Brain microvascular endothelial cell (primary cell): Measurements from ENCODE around the gene PUS3.

ENCODE experiments used
- DNase-seq: peaks from one replicate; pipeline ENCODE4 v3.0.0-alpha.2; 2020
- H3K27ac ChIP-seq: fragments of 250-450 bp; sonication (Bioruptor Pico); 2 replicates; pipeline ENCODE4 v1.5.1; 2020; ENCODE audit warnings: mild to moderate bottlenecking, moderate library complexity
- H3K27me3 ChIP-seq: fragments of 250-450 bp; sonication (Bioruptor Pico); replicated peaks from 2 replicates; pipeline ENCODE4 v1.5.1; 2020; ENCODE audit warnings: mild to moderate bottlenecking
- H3K36me3 ChIP-seq: fragments of 250-450 bp; sonication (Bioruptor Pico); replicated peaks from 2 replicates; pipeline ENCODE4 v1.5.1; 2020; ENCODE audit warnings: mild to moderate bottlenecking
- H3K4me3 ChIP-seq: 2 replicates; pipeline ENCODE4 v1.5.1; 2011; ENCODE audit warnings: low read depth, mild to moderate bottlenecking, control low read depth, low read length, moderate library complexity
- in situ Hi-C: cut with HindIII; loops from 2 replicates; pipeline ENCODE4 v1.10.0; 2017; ENCODE audit warnings: low sequenced_read_pairs, low pct_ligation_motif_present
- TF ChIP-seq, protein P1 (sequence below): IDR thresholded peaks from 2 replicates; pipeline ENCODE4 v1.5.1; 2011; ENCODE audit warnings: low read depth, mild to moderate bottlenecking, moderate library complexity, low read length, control low read depth, inconsistent platforms; ENCODE audit errors: missing control alignments

Gene PUS3

GRCh38 chr11:125846188-125846587, 56.8 kb downstream of the PUS3 start:
- Histone ChIP-seq H3K4me3 (no peak overlapping the region), H3K36me3 (no peaks in the 10 kb centered on the region), H3K27ac (no peak overlapping the region), H3K27me3 (no peaks in the 10 kb centered on the region)
- in situ Hi-C loops = no loop called here
- TF ChIP-seq, protein P1, sequence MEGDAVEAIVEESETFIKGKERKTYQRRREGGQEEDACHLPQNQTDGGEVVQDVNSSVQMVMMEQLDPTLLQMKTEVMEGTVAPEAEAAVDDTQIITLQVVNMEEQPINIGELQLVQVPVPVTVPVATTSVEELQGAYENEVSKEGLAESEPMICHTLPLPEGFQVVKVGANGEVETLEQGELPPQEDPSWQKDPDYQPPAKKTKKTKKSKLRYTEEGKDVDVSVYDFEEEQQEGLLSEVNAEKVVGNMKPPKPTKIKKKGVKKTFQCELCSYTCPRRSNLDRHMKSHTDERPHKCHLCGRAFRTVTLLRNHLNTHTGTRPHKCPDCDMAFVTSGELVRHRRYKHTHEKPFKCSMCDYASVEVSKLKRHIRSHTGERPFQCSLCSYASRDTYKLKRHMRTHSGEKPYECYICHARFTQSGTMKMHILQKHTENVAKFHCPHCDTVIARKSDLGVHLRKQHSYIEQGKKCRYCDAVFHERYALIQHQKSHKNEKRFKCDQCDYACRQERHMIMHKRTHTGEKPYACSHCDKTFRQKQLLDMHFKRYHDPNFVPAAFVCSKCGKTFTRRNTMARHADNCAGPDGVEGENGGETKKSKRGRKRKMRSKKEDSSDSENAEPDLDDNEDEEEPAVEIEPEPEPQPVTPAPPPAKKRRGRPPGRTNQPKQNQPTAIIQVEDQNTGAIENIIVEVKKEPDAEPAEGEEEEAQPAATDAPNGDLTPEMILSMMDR = no peak
- DNase-seq = no peak
